Fibroblast of lung (primary cell): ENCODE data around the gene DCUN1D2. TPM values are rescaled to one million over a fixed set of nuclear protein-coding genes. Genes with fewer than 3 reads are reported as not detected.

ENCODE experiments used
- DNase-seq, 2 donors: peaks; one replicate each; pipeline versions ENCODE4 v3.0.0 to v3.0.0-alpha.2; 2010; ENCODE audit warnings: low read depth in 2 of 2
- H2AFZ ChIP-seq: 2 replicates; pipeline ENCODE4 v1.5.1; 2012; ENCODE audit warnings: low read length, control low read depth, inconsistent platforms
- H3K27ac ChIP-seq: 2 replicates; pipeline ENCODE4 v1.5.1; 2011; ENCODE audit warnings: low read length, control low read depth; ENCODE audit not compliant: insufficient read depth
- H3K27me3 ChIP-seq: 2 replicates; pipeline ENCODE4 v1.5.1; 2011; ENCODE audit warnings: mild to moderate bottlenecking, low read length; ENCODE audit not compliant: control insufficient read depth, insufficient read depth
- H3K36me3 ChIP-seq: 2 replicates; pipeline ENCODE4 v1.5.1; 2011; ENCODE audit warnings: low read length; ENCODE audit not compliant: control insufficient read depth, insufficient read depth
- H3K4me1 ChIP-seq: 2 replicates; pipeline ENCODE4 v1.5.1; 2011; ENCODE audit warnings: low read length; ENCODE audit not compliant: control insufficient read depth, insufficient read depth; ENCODE audit errors: extremely low read depth
- H3K4me2 ChIP-seq: 2 replicates; pipeline ENCODE4 v1.5.1; 2011; ENCODE audit warnings: low read length, control low read depth; ENCODE audit not compliant: insufficient read depth; ENCODE audit errors: extremely low read depth
- H3K4me3 ChIP-seq, 4 experiments: fragments of 200-600 bp in 1 of 4; sonication (generic) in 1 of 4; replicated peaks in 1 of 4; 2 replicates each; pipeline ENCODE4 v1.5.1; 2011 to 2016; ENCODE audit warnings: low read length in 4 of 4, low read depth in 3 of 4, mild to moderate bottlenecking in 3 of 4, control low read depth in 2 of 4, inconsistent platforms in 1 of 4, mixed read lengths in 1 of 4; ENCODE audit not compliant: insufficient read depth in 1 of 4; ENCODE audit errors: control extremely low read depth in 1 of 4
- H3K79me2 ChIP-seq: 2 replicates; pipeline ENCODE4 v1.5.1; 2012; ENCODE audit warnings: mild to moderate bottlenecking, low read length, inconsistent platforms; ENCODE audit not compliant: control insufficient read depth, insufficient read depth
- H3K9ac ChIP-seq: 2 replicates; pipeline ENCODE4 v1.5.1; 2011; ENCODE audit warnings: mild to moderate bottlenecking, low read length, control low read depth; ENCODE audit not compliant: insufficient read depth
- H3K9me3 ChIP-seq: 2 replicates; pipeline ENCODE4 v1.5.1; 2012; ENCODE audit warnings: low read depth, low read length; ENCODE audit not compliant: control insufficient read depth, insufficient read depth
- H4K20me1 ChIP-seq: 2 replicates; pipeline ENCODE4 v1.5.1; 2011; ENCODE audit warnings: low read length; ENCODE audit not compliant: control insufficient read depth, insufficient read depth; ENCODE audit errors: extremely low read depth
- CTCF ChIP-seq, 2 donors: IDR thresholded peaks in 1 of 2; conservative IDR thresholded peaks in 1 of 2; 1 replicate in 1 of 2; 2 replicates in 1 of 2; pipeline ENCODE4 v1.5.1; 2011 to 2012; ENCODE audit warnings: low read length in 2 of 2, control low read depth in 1 of 2, inconsistent platforms in 1 of 2, low read depth in 1 of 2, mild to moderate bottlenecking in 1 of 2
- EZH2 ChIP-seq: IDR thresholded peaks from 2 replicates; pipeline ENCODE4 v1.5.1; 2012; ENCODE audit warnings: low read length, control low read depth, mild to moderate bottlenecking; ENCODE audit errors: missing control alignments
- polyA plus RNA-seq, 2 donors: library from polyadenylated mRNA; depleted of rRNA in 1 of 2; stranded (reverse) in 1 of 2; unstranded in 1 of 2; fragments of >200 nt; gene quantifications; 2 replicates each; pipeline ENCODE4 v1.2.1, GENCODE V29; 2011 to 2012; ENCODE audit warnings: missing spikeins in 1 of 2
- total RNA-seq: library from RNA; depleted of rRNA; stranded (reverse); fragments of >200 nt; gene quantifications from 2 replicates; pipeline ENCODE4 v1.2.1, GENCODE V29; 2014

Gene DCUN1D2
- total and polyA plus RNA-seq, 2 donors (not counting 1 experiment from before 2014, with no cell fraction given) = 10.7 to 11.6 TPM

- Histone ChIP-seq H3K36me3 (peaks cover 22% of the 10 kb centered on the region), H3K27me3 (no peaks in the 10 kb centered on the region), H3K9me3 (no peaks in the 10 kb centered on the region), H3K4me1 (no peaks in the 10 kb centered on the region), H3K4me2 (no peak overlapping the region), H3K27ac (no peak overlapping the region), H3K79me2 (peaks cover 19% of the 10 kb centered on the region), H3K4me3 (no peak overlapping the region), H4K20me1 (no peaks in the 10 kb centered on the region), H2AFZ (no peak overlapping the region), H3K9ac (no peak overlapping the region)
- no peak for DNase-seq
- TF ChIP-seq CTCF (conservative IDR thresholded peaks at IDR 0.05 in 1 of 2, IDR thresholded peaks at IDR 0.05 in 1 of 2; ENCODE audit: low read depth in 1 of 2, low read length in 2 of 2) (no peak), EZH2 (no peak)
Observed at GRCh38 chr13:113538689-113539058, 48.2 kb upstream of the DCUN1D2 start.

- Histone ChIP-seq H3K27me3 (no peaks in the 10 kb centered on the region), H3K4me1 (no peaks in the 10 kb centered on the region), H2AFZ (no peak overlapping the region), H3K4me3 (no peak overlapping the region), H4K20me1 (no peaks in the 10 kb centered on the region), H3K36me3 (peaks cover 22% of the 10 kb centered on the region), H3K79me2 (peaks cover 16% of the 10 kb centered on the region), H3K4me2 (no peak overlapping the region), H3K27ac (no peak overlapping the region), H3K9me3 (no peaks in the 10 kb centered on the region), H3K9ac (no peak overlapping the region)
- TF ChIP-seq CTCF (conservative IDR thresholded peaks at IDR 0.05 in 1 of 2, IDR thresholded peaks at IDR 0.05 in 1 of 2; ENCODE audit: low read depth in 1 of 2, low read length in 2 of 2) = no peak
- no peak for TF ChIP-seq EZH2
- no peak for DNase-seq
Observed at GRCh38 chr13:113537909-113538688, 47.6 kb upstream of the DCUN1D2 start.

GRCh38 chr13:113537205-113537604 lies 46.7 kb upstream of the DCUN1D2 start:
- H3K4me1 ChIP-seq = no peaks in the 10 kb centered on the region
- H3K36me3 ChIP-seq = peaks cover 23% of the 10 kb centered on the region
- peaks cover 10% of the 10 kb centered on the region for H3K79me2 ChIP-seq
- DNase-seq = no peak
- H3K4me3 ChIP-seq = no peak overlapping the region
- H3K9ac ChIP-seq = no peak overlapping the region
- H2AFZ ChIP-seq = no peak overlapping the region
- no peaks in the 10 kb centered on the region for H4K20me1 ChIP-seq
- no peaks in the 10 kb centered on the region for H3K9me3 ChIP-seq
- no peak for TF ChIP-seq CTCF (conservative IDR thresholded peaks at IDR 0.05 in 1 of 2, IDR thresholded peaks at IDR 0.05 in 1 of 2; ENCODE audit: low read depth in 1 of 2, low read length in 2 of 2)
- no peak for TF ChIP-seq EZH2
- H3K27me3 ChIP-seq = no peaks in the 10 kb centered on the region
- no peak overlapping the region for H3K27ac ChIP-seq
- H3K4me2 ChIP-seq = no peak overlapping the region
